ENCODE results near the gene UGT8.

UGT8 gene

GRCh38 chr4:114701491-114701890 lies 102.9 kb downstream of the UGT8 start:
- Mint-ChIP-seq H3K27me3 (ENCODE audit: low read depth) (no peaks in the 10 kb centered on the region), H3K36me3 (ENCODE audit: low read depth) (no peaks in the 10 kb centered on the region), H3K9me3 (no peaks in the 10 kb centered on the region), H3K4me3 (no peak overlapping the region), H3K27ac (peak overlapping the region in 2 of 3 experiments; percentile 25 to 76), H3K4me1 (peaks cover 31% of the 10 kb centered on the region)
- no peak for TF ChIP-seq CTCF (IDR thresholded peaks at IDR 0.05; ENCODE audit: unreplicated experiment in 3 of 3)

- Mint-ChIP-seq H3K36me3 (ENCODE audit: low read depth) (no peaks in the 10 kb centered on the region), H3K4me1 (no peaks in the 10 kb centered on the region), H3K9me3 (no peaks in the 10 kb centered on the region), H3K4me3 (no peak overlapping the region), H3K27me3 (ENCODE audit: low read depth) (no peaks in the 10 kb centered on the region), H3K27ac (no peak overlapping the region)
- no peak for TF ChIP-seq CTCF (IDR thresholded peaks at IDR 0.05; ENCODE audit: unreplicated experiment in 3 of 3)
Observed at GRCh38 chr4:114717432-114717831, 118.8 kb downstream of the UGT8 start.

GRCh38 chr4:114725066-114725465 lies 126.5 kb downstream of the UGT8 start:
- no peaks in the 10 kb centered on the region for H3K9me3 Mint-ChIP-seq
- H3K27ac Mint-ChIP-seq = no peak overlapping the region
- TF ChIP-seq CTCF (IDR thresholded peaks at IDR 0.05; ENCODE audit: unreplicated experiment in 3 of 3) = no peak

DNA sequence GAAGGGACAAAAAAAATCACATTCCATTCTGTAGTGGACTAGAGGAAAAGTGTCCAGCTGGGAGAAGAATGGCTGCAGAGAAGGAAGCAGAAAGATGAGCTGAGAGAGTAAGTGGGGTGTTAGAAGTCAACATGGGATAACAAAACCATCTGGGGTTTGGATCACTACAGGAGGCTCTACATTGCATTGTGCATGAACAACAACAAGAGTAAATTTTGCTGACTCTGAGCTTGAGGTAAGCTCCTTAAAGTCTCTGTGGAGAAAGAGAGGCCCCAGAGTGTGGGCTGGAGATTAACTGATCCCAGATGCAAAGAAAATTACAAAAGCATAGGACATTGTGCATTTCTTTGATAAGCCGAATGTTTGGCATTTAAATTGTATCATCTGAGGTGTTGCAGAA lies 128.9 kb downstream of the UGT8 start:
- Mint-ChIP-seq H3K4me1 (peaks cover 9% of the 10 kb centered on the region), H3K4me3 (peak overlapping the region in 1 of 3 experiments; percentile 38), H3K9me3 (no peaks in the 10 kb centered on the region), H3K27me3 (ENCODE audit: low read depth) (no peaks in the 10 kb centered on the region), H3K27ac (peak overlapping the region; percentile 31 to 58 (median 32)), H3K36me3 (ENCODE audit: low read depth) (no peaks in the 10 kb centered on the region)
- no peak for TF ChIP-seq CTCF (IDR thresholded peaks at IDR 0.05; ENCODE audit: unreplicated experiment in 3 of 3)

More at GRCh38 chr4:114725066-114725465, 126.5 kb downstream of the UGT8 start:
- H3K36me3 Mint-ChIP-seq (ENCODE audit: low read depth) = no peaks in the 10 kb centered on the region
- H3K27me3 Mint-ChIP-seq (ENCODE audit: low read depth) = no peaks in the 10 kb centered on the region
- peaks cover 9% of the 10 kb centered on the region for H3K4me1 Mint-ChIP-seq
- H3K4me3 Mint-ChIP-seq = no peak overlapping the region

All from nephron (organoid).